ENCODE measurements around the gene GSTM4. TPM values are rescaled to one million over a fixed set of nuclear protein-coding genes. Genes with fewer than 3 reads are reported as not detected.
A peak's percentile ranks its signal among the peaks of the same experiment; 100 is the strongest.

GSTM4 gene
- polyA plus RNA-seq, 2 of the 4 experiments (the other 2 are of a cell fraction) = 13.0 to 17.2 TPM

- no peak for TF ChIP-seq CEBPB (IDR thresholded peaks at IDR 0.05)
- no peak for TF ChIP-seq NPAS2 (CRISPR knock-in tag; IDR thresholded peaks at IDR 0.05; ENCODE audit: borderline replicate concordance)
- no peak for TF ChIP-seq MAX (IDR thresholded peaks at IDR 0.05)
- no peak for TF ChIP-seq JUNB (IDR thresholded peaks at IDR 0.05)
- TF ChIP-seq NR3C1 (IDR thresholded peaks at IDR 0.05) = no peak
- TF ChIP-seq JUN (IDR thresholded peaks at IDR 0.05) = no peak
- TF ChIP-seq RAD21 (conservative IDR thresholded peaks at IDR 0.05 in 1 of 2, IDR thresholded peaks at IDR 0.05 in 1 of 2) = no peak
- no peak for TF ChIP-seq HMGXB4 (CRISPR knock-in tag; IDR thresholded peaks at IDR 0.05; ENCODE audit: borderline replicate concordance)
- TF ChIP-seq EHMT2 (IDR thresholded peaks at IDR 0.05; ENCODE audit: low read depth) = no peak
- no peak for TF ChIP-seq ESRRA (IDR thresholded peaks at IDR 0.05; ENCODE audit: borderline replicate concordance, low read length)
- no peak for TF ChIP-seq E2F6 (IDR thresholded peaks at IDR 0.05; ENCODE audit: borderline replicate concordance, low read depth)
- no peak for TF ChIP-seq HOXA7 (CRISPR knock-in tag; IDR thresholded peaks at IDR 0.05)
- no peak for TF ChIP-seq CHD2 (IDR thresholded peaks at IDR 0.05; ENCODE audit: low read length, partially characterized antibody)
- TF ChIP-seq EHF (CRISPR knock-in tag; IDR thresholded peaks at IDR 0.05) = no peak
- TF ChIP-seq MAZ (IDR thresholded peaks at IDR 0.05; ENCODE audit: borderline replicate concordance, low read depth, low read length) = no peak
- no peak for TF ChIP-seq POLR2AphosphoS2 (conservative IDR thresholded peaks at IDR 0.05; ENCODE audit: low read length)
- DNase-seq (ENCODE audit: low read depth in 1 of 2, low spot score in 1 of 2) = no peak
- ChIA-PET POLR2A (interaction anchor here (3.5 kb wide), 1 partner anchor 79 kb away, joined by 11 read pairs; the partner anchor contains the start of gene GNAI3), CTCF (interaction anchor here (1.1 to 21.4 kb wide), 7 partner anchors 13 to 432 kb away, joined by 3 to 295 read pairs (median 7); partner anchors contain the start of gene AHCYL1)
- Histone ChIP-seq H3K27ac (peak overlapping the region in 1 of 2 experiments; percentile 34; a peak in 1 of 6 replicates), H3K4me3 (no peak overlapping the region), H3K9me3 (no peaks in the 10 kb centered on the region), H3K4me2 (no peak overlapping the region), H3K4me1 (peaks cover 6% of the 10 kb centered on the region; the same call in 2 of the 3 replicates)
- ATAC-seq = no peak
- WGBS (ENCODE audit: missing lambda C conversion rate) = 95% methylated on average over 20 of the region's 23 CpGs
- no peak for FAIRE-seq
Observed at GRCh38 chr1:109627692-109628399, 28.1 kb upstream of the GSTM4 start.

GRCh38 chr1:109628540-109629321 lies 27.2 kb upstream of the GSTM4 start:
- ChIA-PET POLR2A (interaction anchor here (3.5 kb wide), 1 partner anchor 80 kb away, joined by 11 read pairs; the partner anchor contains the start of gene GNAI3), CTCF (interaction anchor here (0.8 to 21.4 kb wide), 9 partner anchors 8 to 383 kb away, joined by 3 to 295 read pairs (median 5); partner anchors contain the start of genes AHCYL1 and GNAI3)
- TF ChIP-seq ZFP36 (IDR thresholded peaks at IDR 0.05; ENCODE audit: borderline replicate concordance, partially characterized antibody) = no peak
- TF ChIP-seq MAZ (IDR thresholded peaks at IDR 0.05; ENCODE audit: borderline replicate concordance, low read depth, low read length) = no peak
- no peak for TF ChIP-seq HES2 (IDR thresholded peaks at IDR 0.05)
- TF ChIP-seq FOSL2 (IDR thresholded peaks at IDR 0.05) = no peak
- TF ChIP-seq FOSL2 (CRISPR knock-in tag; IDR thresholded peaks at IDR 0.05) = 0 out of 2 replicates have a peak, but pooled peaks have one; percentile 25
- no peak overlapping the region for H3K4me2 ChIP-seq
- no peak overlapping the region for H3K4me3 ChIP-seq
- peak in 1 of 2 experiments; percentile 35 for DNase-seq (ENCODE audit: low read depth in 1 of 2, low spot score in 1 of 2)
- peaks cover 5% of the 10 kb centered on the region; the same call in 1 of the 3 replicates for H3K4me1 ChIP-seq
- H3K9me3 ChIP-seq = no peaks in the 10 kb centered on the region
- no peak for FAIRE-seq
- 100% methylated on average over 8 of the region's 23 CpGs for WGBS (ENCODE audit: missing lambda C conversion rate)
- ATAC-seq = peak; percentile 40 to 47; a peak in 4 of 6 replicates
- H3K27ac ChIP-seq = peak overlapping the region in 1 of 2 experiments; percentile 34; a peak in 1 of 6 replicates
